Uterus (tissue), 2 donors: Measurements from ENCODE around the gene FBXO22.

Source experiments
- CTCF ChIP-seq, 4 experiments: fragments of 200-600 bp in 2 of 4; fragments of 450-650 bp in 2 of 4; sonication (generic) in 2 of 4; IDR thresholded peaks; one replicate each; pipeline ENCODE4 v1.5.1; 2016 to 2019; ENCODE audit warnings: antibody characterized with exemption in 4 of 4, mild to moderate bottlenecking in 2 of 4, moderate library complexity in 1 of 4
- POLR2A ChIP-seq, 2 donors: fragments of 450-650 bp; IDR thresholded peaks; one replicate each; pipeline ENCODE4 v1.6.1; 2016; ENCODE audit warnings: antibody characterized with exemption in 2 of 2, mild to moderate bottlenecking in 1 of 2, moderate library complexity in 1 of 2

DNA sequence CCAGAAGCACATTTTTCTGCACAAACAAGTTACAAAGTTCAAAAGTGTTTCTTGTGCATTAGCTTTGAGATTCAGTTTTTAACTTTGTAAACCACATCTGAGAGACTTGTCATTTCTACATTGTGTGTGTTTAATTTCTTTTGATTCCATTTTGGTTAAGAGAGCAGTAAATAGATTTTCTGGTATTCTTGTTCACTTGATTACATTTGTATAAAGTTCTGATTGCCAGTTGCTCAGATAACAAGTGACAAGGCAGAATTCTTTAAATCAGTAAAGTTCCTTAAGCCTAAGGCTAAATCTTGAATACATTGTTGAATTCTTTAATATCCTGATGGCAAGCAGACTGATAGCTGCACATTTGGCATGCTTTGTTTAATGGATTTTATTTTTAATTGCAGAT, 3.1 kb upstream of the FBXO22 start:
- TF ChIP-seq CTCF (IDR thresholded peaks at IDR 0.05) (no peak), POLR2A (IDR thresholded peaks at IDR 0.05) (no peak)
